PC-9 (cell line): ENCODE data around the gene CCDC34.

Experiments
- EZH2 ChIP-seq: fragments of 200-600 bp; sonication (generic); IDR thresholded peaks from 2 replicates; pipeline ENCODE4 v1.8.0; 2017; ENCODE audit warnings: antibody characterized with exemption, low read depth
- TF ChIP-seq, protein P1 (sequence below): fragments of 200-600 bp; sonication (generic); conservative IDR thresholded peaks from 2 replicates; pipeline ENCODE4 v1.6.1; 2017; ENCODE audit warnings: mixed run types, antibody characterized with exemption, mild to moderate bottlenecking, moderate library complexity

DNA sequence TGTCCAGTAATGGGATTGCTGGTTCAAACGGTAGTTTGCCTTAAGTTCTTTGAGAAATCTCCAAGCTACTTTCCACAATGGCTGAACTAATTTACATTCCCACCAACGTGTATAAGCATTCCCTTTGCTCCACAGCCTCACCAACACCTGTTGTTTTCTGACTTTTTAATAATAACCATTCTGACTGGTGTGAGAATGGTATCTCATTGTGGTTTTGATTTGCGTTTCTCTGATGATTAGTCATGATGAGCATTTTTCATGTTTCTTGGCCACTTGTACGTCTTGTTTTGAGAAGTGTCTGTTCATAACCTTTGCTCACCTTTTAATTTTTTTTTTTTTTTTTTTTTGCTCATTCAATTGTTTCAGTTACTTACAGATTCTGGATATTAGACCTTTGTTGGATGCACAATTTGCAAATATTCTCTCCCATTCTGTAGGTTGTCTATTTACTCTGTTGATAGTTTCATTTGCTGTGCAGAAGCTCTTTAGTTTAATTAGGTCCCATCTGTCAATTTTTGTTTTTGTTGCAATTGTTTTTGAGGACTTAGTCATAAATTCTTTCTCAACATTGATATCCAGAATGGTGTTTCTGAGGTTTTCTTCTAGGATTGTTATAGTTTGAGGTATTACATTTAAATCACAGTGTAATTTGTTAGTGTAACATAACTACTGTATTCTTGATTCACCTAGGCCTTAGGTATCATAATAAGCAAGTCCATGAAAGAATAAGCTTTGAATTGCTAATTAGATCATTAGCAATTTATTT is 33.0 kb downstream of the CCDC34 start:
- TF ChIP-seq, protein P1, sequence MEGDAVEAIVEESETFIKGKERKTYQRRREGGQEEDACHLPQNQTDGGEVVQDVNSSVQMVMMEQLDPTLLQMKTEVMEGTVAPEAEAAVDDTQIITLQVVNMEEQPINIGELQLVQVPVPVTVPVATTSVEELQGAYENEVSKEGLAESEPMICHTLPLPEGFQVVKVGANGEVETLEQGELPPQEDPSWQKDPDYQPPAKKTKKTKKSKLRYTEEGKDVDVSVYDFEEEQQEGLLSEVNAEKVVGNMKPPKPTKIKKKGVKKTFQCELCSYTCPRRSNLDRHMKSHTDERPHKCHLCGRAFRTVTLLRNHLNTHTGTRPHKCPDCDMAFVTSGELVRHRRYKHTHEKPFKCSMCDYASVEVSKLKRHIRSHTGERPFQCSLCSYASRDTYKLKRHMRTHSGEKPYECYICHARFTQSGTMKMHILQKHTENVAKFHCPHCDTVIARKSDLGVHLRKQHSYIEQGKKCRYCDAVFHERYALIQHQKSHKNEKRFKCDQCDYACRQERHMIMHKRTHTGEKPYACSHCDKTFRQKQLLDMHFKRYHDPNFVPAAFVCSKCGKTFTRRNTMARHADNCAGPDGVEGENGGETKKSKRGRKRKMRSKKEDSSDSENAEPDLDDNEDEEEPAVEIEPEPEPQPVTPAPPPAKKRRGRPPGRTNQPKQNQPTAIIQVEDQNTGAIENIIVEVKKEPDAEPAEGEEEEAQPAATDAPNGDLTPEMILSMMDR, result no peak
- TF ChIP-seq EZH2, result no peak
